Middle frontal gyrus (tissue), 1 donor: ENCODE results near the gene PAM16.
A peak's percentile ranks its signal among the peaks of the same experiment; 100 is the strongest.

Experiments
- DNase-seq: peaks from one replicate; pipeline ENCODE4 v3.0.0-alpha.2; 2015; ENCODE audit warnings: low spot score; ENCODE audit errors: extremely low spot score

PAM16 gene

GRCh38 chr16:4321286-4322120, 29.6 kb downstream of the PAM16 start:
- no peak for DNase-seq

GRCh38 chr16:4320571-4321137, 30.5 kb downstream of the PAM16 start:
- DNase-seq: no peak

- no peak for DNase-seq
Observed at GRCh38 chr16:4319454-4320421, 31.4 kb downstream of the PAM16 start.

GRCh38 chr16:4318967-4319366, 32.2 kb downstream of the PAM16 start:
- DNase-seq: no peak

- DNase-seq: no peak
Observed at GRCh38 chr16:4318451-4318910, 32.6 kb downstream of the PAM16 start.

DNA sequence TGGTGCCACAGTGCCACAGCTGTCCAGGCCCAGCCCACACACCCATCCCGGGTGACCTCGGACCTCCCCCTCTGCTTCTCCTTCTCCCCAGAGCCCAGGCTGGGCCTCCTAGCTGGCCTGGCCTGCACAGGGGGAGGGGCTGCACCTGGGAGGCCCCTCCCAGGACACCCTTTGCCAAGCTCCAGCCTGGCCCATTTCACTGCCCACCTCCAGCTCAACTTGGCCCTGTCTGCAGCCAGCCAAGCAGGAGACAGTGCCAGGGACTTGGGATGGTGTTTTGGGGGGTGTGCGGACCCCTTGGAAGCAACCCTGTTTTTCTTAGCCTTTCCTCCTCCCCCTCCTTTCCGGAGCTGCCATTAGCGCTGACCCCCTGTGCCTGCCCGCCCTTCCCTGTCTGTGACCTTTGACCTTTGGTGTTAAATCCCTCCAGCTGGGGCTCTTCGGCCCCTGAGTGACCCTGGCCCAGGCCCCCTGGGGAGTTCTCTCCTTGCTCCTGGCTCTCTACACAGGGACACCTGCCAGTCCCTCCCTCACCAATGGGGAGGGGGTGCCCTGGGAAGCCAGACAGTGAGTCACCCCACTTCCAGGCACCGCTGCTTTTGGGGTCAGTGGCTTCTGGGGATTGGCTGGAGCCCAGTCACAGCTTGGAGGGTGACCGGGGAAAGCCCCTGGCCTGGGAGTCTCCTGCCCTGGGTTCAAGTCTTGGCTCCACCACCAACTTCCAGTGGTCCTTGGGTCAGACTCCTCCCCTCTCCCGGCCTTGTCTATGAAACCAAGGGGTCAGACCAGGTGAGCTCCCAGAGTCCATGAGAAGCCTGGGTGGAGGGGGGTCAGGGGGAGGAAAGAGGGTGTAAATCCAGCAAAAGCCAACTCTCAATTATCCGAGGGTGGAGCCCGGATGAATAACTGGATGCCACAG, 33.3 kb downstream of the PAM16 start:
- DNase-seq: no peak

DNA sequence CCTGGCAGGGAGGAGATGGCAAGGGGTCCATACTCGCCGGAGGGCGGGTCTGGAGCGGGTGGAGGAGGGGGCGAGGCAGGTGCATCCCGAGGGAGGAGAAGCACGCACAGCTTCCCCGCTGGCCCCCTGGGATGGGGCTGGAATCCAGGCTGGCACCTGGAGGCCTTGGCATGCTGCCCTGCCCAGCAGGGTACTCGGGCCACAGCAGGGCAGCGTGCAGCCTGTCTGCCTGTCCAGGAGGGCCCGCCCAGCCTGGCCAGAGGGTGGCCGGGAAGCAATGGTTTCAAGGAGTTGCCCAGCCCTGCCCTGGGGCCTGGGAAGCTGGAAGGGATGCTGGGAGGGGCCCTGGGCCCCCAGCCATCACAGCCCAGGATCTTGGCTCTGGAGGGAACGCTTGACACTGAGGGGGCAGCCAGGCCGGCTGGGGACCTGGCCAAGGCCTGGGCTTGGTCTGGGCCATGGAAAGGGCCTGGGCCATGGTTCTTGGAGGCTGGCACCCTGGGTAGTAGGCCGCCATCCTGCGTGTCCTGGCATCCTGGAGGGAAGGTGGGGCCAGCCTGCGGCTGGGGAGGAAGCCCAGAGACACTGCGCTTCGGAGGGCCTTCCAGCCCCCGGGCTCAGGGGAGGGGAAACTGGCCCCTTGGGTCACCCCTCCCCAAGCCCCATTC, 34.1 kb downstream of the PAM16 start:
- DNase-seq: no peak

DNA sequence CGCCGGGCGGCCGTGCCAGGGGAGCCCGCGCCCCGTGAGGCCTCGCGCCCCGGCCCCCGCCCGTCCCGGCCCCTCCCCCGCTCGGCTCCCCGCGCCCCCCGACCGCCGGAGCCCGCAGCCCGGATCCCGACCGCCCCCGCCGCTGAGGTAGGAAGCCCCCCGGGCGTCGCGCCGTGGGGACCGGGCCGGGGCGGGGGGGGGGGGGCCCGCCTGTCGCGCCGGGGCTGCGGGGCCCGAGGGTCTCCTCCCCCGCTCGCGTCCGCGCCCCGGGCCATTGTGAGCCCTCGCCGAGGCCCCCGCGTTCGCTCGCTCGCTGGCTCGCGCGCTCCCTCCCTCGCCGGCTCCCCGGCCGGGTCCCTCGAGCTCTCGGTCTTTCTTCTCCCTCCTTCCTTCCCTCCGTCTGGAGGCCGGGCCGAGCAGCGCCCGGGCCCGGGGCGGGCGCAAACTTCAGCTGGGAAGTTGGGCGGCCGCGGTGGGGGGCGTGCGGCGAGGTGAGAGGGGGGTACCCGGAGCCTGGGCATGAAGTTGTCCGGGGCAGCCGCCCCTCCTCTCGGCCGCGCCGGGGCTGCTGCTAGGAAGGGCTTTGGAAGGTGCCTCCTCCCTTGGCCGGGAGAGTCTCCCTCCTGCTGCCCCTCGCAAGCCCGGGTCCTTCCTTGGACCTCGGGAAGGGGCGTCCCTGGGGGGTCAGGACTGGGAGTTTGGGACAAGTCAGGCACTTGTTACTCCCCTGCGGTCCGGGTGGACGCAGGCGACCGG, 34.8 kb downstream of the PAM16 start:
- DNase-seq: no peak

DNA sequence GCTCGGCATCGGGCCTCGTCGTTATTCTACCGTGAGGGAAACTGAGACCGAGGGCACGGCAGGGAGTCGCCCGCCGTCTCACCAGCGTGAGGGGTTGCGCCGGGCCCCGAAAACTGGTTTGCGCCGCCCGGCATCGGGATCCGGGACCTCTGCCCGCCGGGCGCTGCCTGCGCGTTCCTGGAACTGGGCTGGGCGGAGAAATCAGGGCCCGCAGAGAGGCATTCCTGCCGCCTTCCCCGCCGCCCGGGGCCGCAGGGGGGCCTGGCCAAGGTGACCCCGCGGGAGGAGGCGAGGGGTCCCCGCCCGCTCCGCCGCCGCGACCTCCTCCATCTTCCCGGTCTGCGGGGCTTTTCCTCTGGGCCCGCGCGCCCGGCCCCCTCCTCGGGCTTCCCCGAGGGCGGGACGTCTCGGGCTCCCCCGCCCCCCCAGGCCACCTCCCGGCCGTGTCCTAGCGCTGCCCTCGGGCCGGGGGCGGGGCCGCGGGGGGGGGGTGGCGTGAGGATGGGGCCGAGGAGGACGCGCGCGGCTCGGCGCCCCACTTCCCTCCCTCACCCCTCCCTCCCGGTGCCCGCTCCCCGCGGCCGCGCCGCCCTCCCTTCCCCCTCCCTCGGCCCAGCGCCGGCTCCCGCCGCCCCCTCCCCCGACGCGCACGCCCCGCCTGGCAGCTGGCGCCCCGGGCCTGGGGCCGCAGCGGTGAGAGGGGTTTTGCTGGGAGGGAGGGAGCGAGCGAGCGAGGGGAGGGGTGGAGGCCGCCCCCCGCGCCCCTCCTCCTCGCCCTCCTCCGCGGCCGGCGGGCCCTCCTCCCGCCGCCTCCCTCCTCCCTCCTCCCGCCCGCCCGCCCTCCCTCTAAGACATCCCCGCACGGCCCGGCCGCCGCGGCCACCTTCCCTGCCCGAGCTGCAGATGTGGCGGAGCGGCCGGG, 35.7 kb downstream of the PAM16 start, which contains the start of gene GLIS2:
GLIS2 (plus strand) TSS at position 882 of the 922 bp plus-strand sequence. CDS start 16,214 bp downstream, outside the sequence.
- no peak for DNase-seq

GRCh38 chr16:4314532-4315185, 36.5 kb downstream of the PAM16 start:
- DNase-seq: no peak

GRCh38 chr16:4313563-4314531, 37.3 kb downstream of the PAM16 start:
- no peak for DNase-seq

GRCh38 chr16:4309833-4310266, 41.3 kb downstream of the PAM16 start:
- DNase-seq: no peak

DNA sequence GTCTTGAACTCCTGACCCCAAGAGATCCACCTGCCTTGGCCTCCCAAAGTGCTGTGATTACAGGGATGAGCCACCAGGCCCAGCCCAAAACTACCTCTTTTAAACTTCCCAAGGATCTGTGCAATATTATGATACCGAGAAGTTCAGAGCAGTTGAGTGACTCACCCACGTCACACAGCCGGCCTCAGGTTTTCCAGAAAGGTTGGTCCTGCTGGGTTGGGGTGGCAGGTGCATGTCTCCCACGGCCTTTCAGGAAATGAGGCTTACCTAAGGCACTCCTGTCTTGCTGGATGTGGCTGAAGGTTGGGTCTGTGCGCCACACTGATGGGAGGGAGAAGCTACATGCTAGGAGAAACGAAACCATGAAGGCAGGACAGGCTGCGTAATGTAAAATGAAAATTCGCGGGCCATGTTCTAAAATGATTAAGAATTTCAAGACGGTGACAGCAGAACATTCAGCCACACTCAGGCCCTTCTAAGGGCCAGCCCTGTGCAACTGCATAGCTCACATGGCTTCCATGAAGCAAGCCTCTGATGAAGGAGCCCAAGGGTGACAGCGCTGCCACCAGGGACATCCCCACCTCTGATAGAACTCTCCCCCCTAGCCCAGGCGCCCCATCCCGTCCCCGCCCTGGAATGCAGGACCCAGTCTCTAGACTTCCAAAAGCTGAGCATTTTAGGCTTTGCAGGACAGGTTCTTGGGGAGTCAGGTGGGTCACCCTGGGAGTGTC, 41.9 kb downstream of the PAM16 start:
- DNase-seq: no peak

DNA sequence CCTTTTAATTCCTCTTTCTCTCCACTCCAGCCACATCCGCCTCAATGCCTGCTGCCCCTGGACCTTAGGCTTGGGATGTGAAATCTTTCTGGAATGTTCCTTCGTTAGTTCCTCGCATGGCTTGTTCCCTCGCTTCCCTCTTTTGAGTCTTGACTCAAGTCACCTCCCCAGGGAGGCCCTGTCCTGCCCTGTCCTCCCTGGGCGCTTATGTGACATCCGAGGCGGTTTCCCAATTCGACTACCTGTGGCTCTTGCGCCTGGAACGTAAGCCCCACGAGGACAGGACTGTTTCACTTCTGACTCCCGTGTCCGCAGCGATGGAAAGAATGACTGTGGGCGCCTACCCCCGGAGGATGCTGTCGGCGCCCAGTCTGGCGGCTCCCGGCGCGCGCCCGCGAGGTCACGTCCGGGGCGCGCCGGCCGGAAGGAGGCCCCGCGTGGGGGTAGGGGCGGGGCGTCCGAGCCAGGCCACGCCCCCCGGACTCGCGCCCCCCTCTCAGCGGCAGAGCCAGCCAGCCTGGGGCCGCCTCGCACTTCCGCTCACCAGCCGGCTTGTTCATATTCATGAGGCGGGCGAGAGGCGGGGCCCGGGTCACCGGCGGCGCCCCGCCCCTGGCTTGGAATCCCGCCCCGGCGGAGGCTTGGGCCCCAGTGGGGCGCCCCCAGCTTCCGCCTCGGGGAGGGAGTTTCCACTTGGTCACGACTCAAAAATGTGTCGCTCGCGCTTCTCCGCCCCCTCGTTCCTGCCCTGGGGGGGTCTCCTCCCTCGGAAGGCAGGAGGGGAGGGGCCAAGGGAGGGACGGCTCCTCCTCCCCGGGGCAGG, 43.7 kb downstream of the PAM16 start:
- peak; percentile 59 for DNase-seq
